Measurements from ENCODE around the gene MYH9. TPM values are rescaled to one million over a fixed set of nuclear protein-coding genes. Genes with fewer than 3 reads are reported as not detected.

MYH9 gene
- total and polyA plus RNA-seq, 4 donors: 32.3 to 150 (median 98.7) TPM

DNA sequence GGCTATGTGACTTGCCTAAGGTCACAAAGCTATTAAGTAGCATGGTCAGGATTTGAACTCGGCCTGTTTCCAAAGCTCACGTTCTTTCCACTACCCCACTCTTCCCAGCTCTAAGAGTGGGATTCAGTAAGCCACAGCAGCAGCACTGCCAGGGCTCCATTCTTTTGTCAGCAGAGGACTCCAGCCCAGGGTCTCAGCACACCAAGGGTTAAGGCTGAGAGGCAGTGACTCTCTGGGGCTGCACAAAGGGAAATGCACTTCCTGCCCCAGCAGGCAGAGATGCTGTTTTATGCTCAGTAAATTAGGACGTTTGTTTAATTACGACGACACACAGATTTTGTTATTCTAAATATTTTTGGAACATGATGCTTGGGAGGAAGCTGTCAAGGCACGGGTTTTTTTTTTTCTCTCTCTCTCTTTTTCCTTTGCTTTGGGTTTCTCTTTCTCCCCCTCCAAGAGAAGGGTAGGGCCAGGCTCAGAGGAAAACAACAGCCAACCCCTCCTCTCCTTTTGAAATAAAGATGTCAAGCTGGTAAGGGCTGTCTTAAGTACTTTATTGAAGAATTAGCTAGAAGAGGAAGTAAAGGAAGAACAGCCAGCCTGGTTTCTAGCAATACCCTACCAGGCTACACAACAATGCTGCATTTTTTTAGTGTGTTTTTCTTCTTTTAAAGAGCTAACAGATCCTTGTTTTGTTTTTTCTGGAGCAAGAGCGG is 2.8 kb downstream of the MYH9 start:
- Histone ChIP-seq H3K27me3 (ENCODE audit: control insufficient read depth in 4 of 4, insufficient read depth in 4 of 4, low read length in 3 of 4) (no peaks in the 10 kb centered on the region), H3K4me1 (ENCODE audit: control insufficient read depth in 4 of 4, insufficient read depth in 4 of 4, low read length in 3 of 4) (peaks cover 1 to 36% (median 26%) of the 10 kb centered on the region in 4 donors), H3K4me3 (ENCODE audit: low read depth in 1 of 3, low read length in 3 of 3) (peak overlapping the region; percentile 47 to 100 (median 91)), H3K27ac (ENCODE audit: low read depth in 1 of 2, low read length in 2 of 2) (peak overlapping the region; percentile 93 to 100), H3K9me3 (ENCODE audit: control insufficient read depth in 4 of 4, low read length in 3 of 4) (no peaks in the 10 kb centered on the region), H3K36me3 (ENCODE audit: control insufficient read depth in 4 of 4, insufficient read depth in 3 of 4, low read depth in 1 of 4, low read length in 3 of 4) (peaks cover 0 to 3% (median 0%) of the 10 kb centered on the region in 4 donors), H3K9ac (ENCODE audit: low read depth in 1 of 2, low read length in 2 of 2) (peak overlapping the region; percentile 87 to 97)
- TF ChIP-seq FOXA2 (IDR thresholded peaks at IDR 0.05) (no peak), EGR1 (IDR thresholded peaks at IDR 0.05; ENCODE audit: low read depth in 2 of 2) (no peak), YY1 (IDR thresholded peaks at IDR 0.05) (no peak), RXRA (IDR thresholded peaks at IDR 0.05) (peak in 1 of 2 donors; percentile 20), RAD21 (IDR thresholded peaks at IDR 0.05) (peak in 1 of 2 donors; percentile 7), TAF1 (conservative IDR thresholded peaks at IDR 0.05) (no peak), HNF4G (IDR thresholded peaks at IDR 0.05) (no peak), ATF3 (IDR thresholded peaks at IDR 0.05) (no peak), JUND (IDR thresholded peaks at IDR 0.05) (no peak), SP1 (IDR thresholded peaks at IDR 0.05) (no peak), NR2F2 (IDR thresholded peaks at IDR 0.05) (peak; percentile 29), GABPA (IDR thresholded peaks at IDR 0.05 in 1 of 2, conservative IDR thresholded peaks at IDR 0.05 in 1 of 2) (no peak), HNF4A (conservative IDR thresholded peaks at IDR 0.05) (no peak), FOXA1 (IDR thresholded peaks at IDR 0.05) (no peak)
- TF ChIP-seq, protein P1, sequence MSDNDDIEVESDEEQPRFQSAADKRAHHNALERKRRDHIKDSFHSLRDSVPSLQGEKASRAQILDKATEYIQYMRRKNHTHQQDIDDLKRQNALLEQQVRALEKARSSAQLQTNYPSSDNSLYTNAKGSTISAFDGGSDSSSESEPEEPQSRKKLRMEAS (IDR thresholded peaks at IDR 0.05): no peak
- TF ChIP-seq, protein P2, sequence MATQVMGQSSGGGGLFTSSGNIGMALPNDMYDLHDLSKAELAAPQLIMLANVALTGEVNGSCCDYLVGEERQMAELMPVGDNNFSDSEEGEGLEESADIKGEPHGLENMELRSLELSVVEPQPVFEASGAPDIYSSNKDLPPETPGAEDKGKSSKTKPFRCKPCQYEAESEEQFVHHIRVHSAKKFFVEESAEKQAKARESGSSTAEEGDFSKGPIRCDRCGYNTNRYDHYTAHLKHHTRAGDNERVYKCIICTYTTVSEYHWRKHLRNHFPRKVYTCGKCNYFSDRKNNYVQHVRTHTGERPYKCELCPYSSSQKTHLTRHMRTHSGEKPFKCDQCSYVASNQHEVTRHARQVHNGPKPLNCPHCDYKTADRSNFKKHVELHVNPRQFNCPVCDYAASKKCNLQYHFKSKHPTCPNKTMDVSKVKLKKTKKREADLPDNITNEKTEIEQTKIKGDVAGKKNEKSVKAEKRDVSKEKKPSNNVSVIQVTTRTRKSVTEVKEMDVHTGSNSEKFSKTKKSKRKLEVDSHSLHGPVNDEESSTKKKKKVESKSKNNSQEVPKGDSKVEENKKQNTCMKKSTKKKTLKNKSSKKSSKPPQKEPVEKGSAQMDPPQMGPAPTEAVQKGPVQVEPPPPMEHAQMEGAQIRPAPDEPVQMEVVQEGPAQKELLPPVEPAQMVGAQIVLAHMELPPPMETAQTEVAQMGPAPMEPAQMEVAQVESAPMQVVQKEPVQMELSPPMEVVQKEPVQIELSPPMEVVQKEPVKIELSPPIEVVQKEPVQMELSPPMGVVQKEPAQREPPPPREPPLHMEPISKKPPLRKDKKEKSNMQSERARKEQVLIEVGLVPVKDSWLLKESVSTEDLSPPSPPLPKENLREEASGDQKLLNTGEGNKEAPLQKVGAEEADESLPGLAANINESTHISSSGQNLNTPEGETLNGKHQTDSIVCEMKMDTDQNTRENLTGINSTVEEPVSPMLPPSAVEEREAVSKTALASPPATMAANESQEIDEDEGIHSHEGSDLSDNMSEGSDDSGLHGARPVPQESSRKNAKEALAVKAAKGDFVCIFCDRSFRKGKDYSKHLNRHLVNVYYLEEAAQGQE (IDR thresholded peaks at IDR 0.05): no peak
- TF ChIP-seq, protein P3, sequence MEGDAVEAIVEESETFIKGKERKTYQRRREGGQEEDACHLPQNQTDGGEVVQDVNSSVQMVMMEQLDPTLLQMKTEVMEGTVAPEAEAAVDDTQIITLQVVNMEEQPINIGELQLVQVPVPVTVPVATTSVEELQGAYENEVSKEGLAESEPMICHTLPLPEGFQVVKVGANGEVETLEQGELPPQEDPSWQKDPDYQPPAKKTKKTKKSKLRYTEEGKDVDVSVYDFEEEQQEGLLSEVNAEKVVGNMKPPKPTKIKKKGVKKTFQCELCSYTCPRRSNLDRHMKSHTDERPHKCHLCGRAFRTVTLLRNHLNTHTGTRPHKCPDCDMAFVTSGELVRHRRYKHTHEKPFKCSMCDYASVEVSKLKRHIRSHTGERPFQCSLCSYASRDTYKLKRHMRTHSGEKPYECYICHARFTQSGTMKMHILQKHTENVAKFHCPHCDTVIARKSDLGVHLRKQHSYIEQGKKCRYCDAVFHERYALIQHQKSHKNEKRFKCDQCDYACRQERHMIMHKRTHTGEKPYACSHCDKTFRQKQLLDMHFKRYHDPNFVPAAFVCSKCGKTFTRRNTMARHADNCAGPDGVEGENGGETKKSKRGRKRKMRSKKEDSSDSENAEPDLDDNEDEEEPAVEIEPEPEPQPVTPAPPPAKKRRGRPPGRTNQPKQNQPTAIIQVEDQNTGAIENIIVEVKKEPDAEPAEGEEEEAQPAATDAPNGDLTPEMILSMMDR (IDR thresholded peaks at IDR 0.05; ENCODE audit: low read depth, low read length, missing input control): peak; percentile 16
- TF ChIP-seq, protein P4, sequence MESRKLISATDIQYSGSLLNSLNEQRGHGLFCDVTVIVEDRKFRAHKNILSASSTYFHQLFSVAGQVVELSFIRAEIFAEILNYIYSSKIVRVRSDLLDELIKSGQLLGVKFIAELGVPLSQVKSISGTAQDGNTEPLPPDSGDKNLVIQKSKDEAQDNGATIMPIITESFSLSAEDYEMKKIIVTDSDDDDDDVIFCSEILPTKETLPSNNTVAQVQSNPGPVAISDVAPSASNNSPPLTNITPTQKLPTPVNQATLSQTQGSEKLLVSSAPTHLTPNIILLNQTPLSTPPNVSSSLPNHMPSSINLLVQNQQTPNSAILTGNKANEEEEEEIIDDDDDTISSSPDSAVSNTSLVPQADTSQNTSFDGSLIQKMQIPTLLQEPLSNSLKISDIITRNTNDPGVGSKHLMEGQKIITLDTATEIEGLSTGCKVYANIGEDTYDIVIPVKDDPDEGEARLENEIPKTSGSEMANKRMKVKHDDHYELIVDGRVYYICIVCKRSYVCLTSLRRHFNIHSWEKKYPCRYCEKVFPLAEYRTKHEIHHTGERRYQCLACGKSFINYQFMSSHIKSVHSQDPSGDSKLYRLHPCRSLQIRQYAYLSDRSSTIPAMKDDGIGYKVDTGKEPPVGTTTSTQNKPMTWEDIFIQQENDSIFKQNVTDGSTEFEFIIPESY (IDR thresholded peaks at IDR 0.05): no peak
- WGBS: 19% methylated on average over 7 of the region's 7 CpGs
- DNase-seq (ENCODE audit: low spot score): no peak
